Endothelial cell of umbilical vein (primary cell): ENCODE results near the gene MAP4K1. TPM values are rescaled to one million over a fixed set of nuclear protein-coding genes. Genes with fewer than 3 reads are reported as not detected.

ENCODE experiments used
- BruUV-seq: library from RNA; stranded (reverse); fragments of 400-500 nt; replicated peaks from 2 replicates; lab custom pipeline; 2021; lab: Mats Ljungman, UMichigan
- CTCF ChIA-PET: fragments of 300-600, 350-600 bp; sonication (Branson Sonifier 250); formaldehyde crosslinking; loops from one replicate; lab custom pipeline; 2021; ENCODE audit warnings: antibody characterized with exemption, inconsistent platforms; lab: Charles Lee
- POLR2A ChIA-PET: fragments of 300-600, 350-600 bp; sonication (Branson Sonifier 250); formaldehyde crosslinking; loops from one replicate; lab custom pipeline; 2021; ENCODE audit warnings: antibody characterized with exemption, inconsistent platforms; lab: Charles Lee
- DNase-seq: peaks from one replicate; pipeline ENCODE4 v3.0.0-alpha.2; 2011; ENCODE audit warnings: low read depth, low spot score
- FAIRE-seq: peaks from 2 replicates; lab custom pipeline; 2011; peaks lifted over from hg19 to GRCh38; lab: Jason Lieb, UNC
- H2AFZ ChIP-seq: 2 replicates; pipeline ENCODE4 v1.6.0; 2012; ENCODE audit warnings: low read depth, low read length, control low read depth, inconsistent platforms
- H3K27ac ChIP-seq: 2 replicates; pipeline ENCODE4 v1.5.1; 2011; ENCODE audit warnings: low read depth, mild to moderate bottlenecking, control low read depth, low read length, moderate library complexity; ENCODE audit not compliant: insufficient read depth
- H3K27me3 ChIP-seq, 2 experiments: 2 replicates each; pipeline versions ENCODE4 v1.6.0 to v1.6.1; 2011; ENCODE audit warnings: low read length in 2 of 2, mixed read lengths in 1 of 2; ENCODE audit not compliant: control insufficient read depth in 2 of 2, insufficient read depth in 2 of 2
- H3K36me3 ChIP-seq, 2 experiments: 2 replicates in 1 of 2; 3 replicates in 1 of 2; pipeline ENCODE4 v1.5.1; 2011; ENCODE audit warnings: low read length in 2 of 2, mild to moderate bottlenecking in 1 of 2, moderate library complexity in 1 of 2; ENCODE audit not compliant: control insufficient read depth in 2 of 2, insufficient read depth in 2 of 2; ENCODE audit errors: extremely low read depth in 1 of 2
- H3K4me1 ChIP-seq: 3 replicates; pipeline ENCODE4 v1.5.1; 2011; ENCODE audit warnings: mild to moderate bottlenecking, low read length; ENCODE audit not compliant: control insufficient read depth, insufficient read depth; ENCODE audit errors: extremely low read depth
- H3K4me2 ChIP-seq: 2 replicates; pipeline ENCODE4 v1.6.1; 2011; ENCODE audit warnings: low read length, control low read depth, mixed read lengths; ENCODE audit not compliant: insufficient read depth
- H3K4me3 ChIP-seq, 3 experiments: fragments of 200-600 bp in 1 of 3; sonication (generic), shearing (Covaris generic) in 1 of 3; replicated peaks in 1 of 3; 2 replicates each; pipeline ENCODE4 v1.5.1; 2011 to 2016; ENCODE audit warnings: control low read depth in 3 of 3, low read length in 3 of 3, mild to moderate bottlenecking in 2 of 3, inconsistent platforms in 1 of 3, low read depth in 1 of 3, moderate library complexity in 1 of 3; ENCODE audit not compliant: insufficient read depth in 1 of 3
- H3K79me2 ChIP-seq: 2 replicates; pipeline ENCODE4 v1.6.0; 2012; ENCODE audit warnings: low read length, inconsistent platforms; ENCODE audit not compliant: control insufficient read depth, insufficient read depth
- H3K9ac ChIP-seq: replicated peaks from 2 replicates; pipeline ENCODE3; 2011; ENCODE audit warnings: low read length, control low read depth; ENCODE audit not compliant: insufficient read depth; ENCODE audit errors: extremely low read depth
- H3K9me1 ChIP-seq: replicated peaks from 3 replicates; pipeline ENCODE4 v1.6.0; 2011; ENCODE audit warnings: mild to moderate bottlenecking, low read length; ENCODE audit not compliant: control insufficient read depth, insufficient read depth; ENCODE audit errors: extremely low read depth
- H3K9me3 ChIP-seq: replicated peaks from 2 replicates; pipeline ENCODE4 v1.5.1; 2012; ENCODE audit warnings: low read length, inconsistent platforms; ENCODE audit not compliant: control insufficient read depth, insufficient read depth
- H4K20me1 ChIP-seq: replicated peaks from 2 replicates; pipeline ENCODE3; 2011; ENCODE audit warnings: mild to moderate bottlenecking, low read length; ENCODE audit not compliant: control insufficient read depth, insufficient read depth; ENCODE audit errors: extremely low read depth
- CTCF ChIP-seq, 2 donors: IDR thresholded peaks; 1 replicate in 1 of 2; 2 replicates in 1 of 2; pipeline ENCODE4 v1.5.1; 2011; ENCODE audit warnings: low read length in 2 of 2, mild to moderate bottlenecking in 2 of 2, moderate library complexity in 2 of 2, control low read depth in 1 of 2, inconsistent platforms in 1 of 2, low read depth in 1 of 2; ENCODE audit not compliant: insufficient read depth in 1 of 2; ENCODE audit errors: extremely low read depth in 1 of 2
- EZH2 ChIP-seq: IDR thresholded peaks from 2 replicates; pipeline ENCODE4 v1.6.1; 2012; ENCODE audit warnings: borderline replicate concordance, low read depth, mild to moderate bottlenecking, moderate library complexity, low read length, inconsistent platforms; ENCODE audit not compliant: severe bottlenecking
- FOS ChIP-seq: IDR thresholded peaks from 2 replicates; pipeline ENCODE4 v1.6.1; 2011; ENCODE audit warnings: mild to moderate bottlenecking, low read length, moderate library complexity, borderline replicate concordance; ENCODE audit not compliant: insufficient read depth
- GATA2 ChIP-seq: IDR thresholded peaks from 2 replicates; pipeline ENCODE4 v1.7.0; 2011; ENCODE audit warnings: low read depth, mild to moderate bottlenecking, moderate library complexity, mixed read lengths, low read length; ENCODE audit not compliant: insufficient read length, insufficient read depth
- JUN ChIP-seq: IDR thresholded peaks from 2 replicates; pipeline ENCODE4 v1.6.1; 2011; ENCODE audit warnings: borderline replicate concordance, low read depth; ENCODE audit not compliant: insufficient read length, insufficient read depth
- MAX ChIP-seq: IDR thresholded peaks from 2 replicates; pipeline ENCODE4 v1.6.1; 2011; ENCODE audit not compliant: insufficient read depth, insufficient read length
- MYC ChIP-seq: IDR thresholded peaks from one replicate; pipeline ENCODE4 v1.6.1; 2011; ENCODE audit warnings: mild to moderate bottlenecking, low read depth, low read length
- POLR2A ChIP-seq: IDR thresholded peaks from 2 replicates; pipeline ENCODE4 v1.6.1; 2012; ENCODE audit warnings: low read depth, mild to moderate bottlenecking, control low read depth, low read length
- POLR2AphosphoS5 ChIP-seq: IDR thresholded peaks from 2 replicates; pipeline ENCODE4 v1.6.1; 2012; ENCODE audit warnings: low read depth, mild to moderate bottlenecking, control low read depth, low read length, moderate library complexity; ENCODE audit not compliant: insufficient read depth
- dilution Hi-C: fragments of 300-500 bp; cut with MboI; formaldehyde crosslinking; loops from one replicate; pipeline ENCODE4 v1.15.0; 2019; ENCODE audit warnings: low sequenced_read_pairs; ENCODE audit not compliant: extremely low pct_ligation_motif_present
- intact Hi-C: fragments of 100-400 bp; cut with micrococcal nuclease; formaldehyde crosslinking; loops from one replicate; pipeline ENCODE4 v1.10.0; 2022
- polyA plus RNA-seq, 4 experiments: library from polyadenylated mRNA; depleted of rRNA in 3 of 4; stranded (reverse) in 3 of 4; unstranded in 1 of 4; fragments of >200 nt; gene quantifications; 2 replicates each; pipeline versions ENCODE4 v1.2.1 to v1.2.3, GENCODE V29; 2011 to 2012; ENCODE audit warnings: missing spikeins in 1 of 4
- total RNA-seq: library from RNA; stranded (reverse); gene quantifications from 2 replicates; pipeline ENCODE4 v1.2.3, GENCODE V29; 2021

The MAP4K1 gene
- total and polyA plus RNA-seq, 2 donors (not counting 3 experiments of a cell fraction or from before 2014, with no cell fraction given) = 0.12 to 1.6 TPM

DNA sequence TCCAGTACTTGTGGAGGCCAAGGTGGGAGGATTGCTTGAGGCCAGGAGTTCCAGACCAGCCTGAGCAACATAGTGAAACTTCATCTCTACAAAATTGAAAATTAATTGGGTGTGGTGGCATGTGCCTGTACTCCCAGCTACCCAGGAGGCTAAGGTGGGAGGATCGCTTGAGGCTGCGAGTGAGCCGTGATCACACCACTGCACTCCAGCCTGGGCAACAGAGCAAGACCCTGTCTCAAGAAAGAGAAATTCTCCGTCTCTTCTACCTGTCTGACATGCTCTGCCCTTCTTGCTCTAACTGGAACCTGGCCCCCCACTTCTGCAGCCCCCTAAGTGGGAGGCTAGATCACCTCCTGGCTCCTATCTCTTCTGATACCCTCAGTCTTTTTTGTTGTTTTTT lies 8.6 kb upstream of the MAP4K1 start:
- Histone ChIP-seq H3K36me3 (peaks cover 21 to 38% of the 10 kb centered on the region in 2 experiments), H3K79me2 (no peaks in the 10 kb centered on the region), H4K20me1 (no peaks in the 10 kb centered on the region), H3K4me3 (no peak overlapping the region), H3K9me1 (no peaks in the 10 kb centered on the region), H3K9ac (no peak overlapping the region), H3K9me3 (no peaks in the 10 kb centered on the region), H2AFZ (no peak overlapping the region), H3K27me3 (no peaks in the 10 kb centered on the region), H3K4me2 (no peak overlapping the region), H3K27ac (no peak overlapping the region), H3K4me1 (no peaks in the 10 kb centered on the region)
- TF ChIP-seq POLR2A = no peak
- no peak for TF ChIP-seq GATA2
- TF ChIP-seq EZH2 = no peak
- TF ChIP-seq POLR2AphosphoS5 = no peak
- no peak for TF ChIP-seq FOS
- no peak for TF ChIP-seq MAX
- TF ChIP-seq MYC = no peak
- no peak for TF ChIP-seq CTCF (IDR thresholded peaks at IDR 0.05; ENCODE audit: extremely low read depth in 1 of 2, insufficient read depth in 1 of 2, low read depth in 1 of 2, low read length in 2 of 2)
- TF ChIP-seq JUN = no peak
- intact Hi-C loops (no loop called here), dilution Hi-C loops (no loop called here)
- BruUV-seq = no TSS peak
- CTCF ChIA-PET = interaction anchor here (1.0 kb wide), 1 partner anchor 11 kb away, joined by 5 read pairs; no protein-coding TSS in a partner anchor
- no peak for DNase-seq
- POLR2A ChIA-PET = no interaction called here
- no peak for FAIRE-seq
